H1 (cell line): Measurements from ENCODE around the gene SPHK1. TPM values are rescaled to one million over a fixed set of nuclear protein-coding genes. Genes with fewer than 3 reads are reported as not detected.
A peak's percentile ranks its signal among the peaks of the same experiment; 100 is the strongest.

Experiments used
- ATF2 ChIP-seq: IDR thresholded peaks from 2 replicates; pipeline ENCODE4 v1.6.1; 2012; ENCODE audit warnings: low read length, inconsistent platforms
- BCL11A ChIP-seq, 2 experiments: IDR thresholded peaks; one replicate each; pipeline ENCODE4 v1.6.1; 2011; ENCODE audit warnings: low read depth in 2 of 2, low read length in 2 of 2, mild to moderate bottlenecking in 2 of 2
- CEBPB ChIP-seq: IDR thresholded peaks from 2 replicates; pipeline ENCODE4 v1.6.1; 2012; ENCODE audit warnings: low read depth, low read length
- GABPA ChIP-seq: IDR thresholded peaks from 2 replicates; pipeline ENCODE4 v1.6.1; 2011; ENCODE audit warnings: mild to moderate bottlenecking, low read length, moderate library complexity, borderline replicate concordance; ENCODE audit not compliant: insufficient read depth
- POLR2AphosphoS5 ChIP-seq: IDR thresholded peaks from 2 replicates; pipeline ENCODE4 v1.6.1; 2011; ENCODE audit warnings: low read depth, low read length
- RAD21 ChIP-seq, 2 experiments: IDR thresholded peaks in 1 of 2; conservative IDR thresholded peaks in 1 of 2; 2 replicates each; pipeline ENCODE4 v1.6.1; 2011; ENCODE audit warnings: low read depth in 2 of 2, low read length in 2 of 2, improper control_type of control experiment in 1 of 2, inconsistent platforms in 1 of 2, mild to moderate bottlenecking in 1 of 2, moderate library complexity in 1 of 2
- RXRA ChIP-seq: IDR thresholded peaks from 2 replicates; pipeline ENCODE4 v1.6.1; 2011; ENCODE audit warnings: low read depth, mild to moderate bottlenecking, low read length, moderate library complexity; ENCODE audit not compliant: insufficient read depth
- SIN3A ChIP-seq, 2 experiments: IDR thresholded peaks in 1 of 2; conservative IDR thresholded peaks in 1 of 2; 2 replicates each; pipeline ENCODE4 v1.6.1; 2011 to 2012; ENCODE audit warnings: low read length in 2 of 2, improper control_type of control experiment in 1 of 2, low read depth in 1 of 2, mild to moderate bottlenecking in 1 of 2
- SP1 ChIP-seq: IDR thresholded peaks from 2 replicates; pipeline ENCODE4 v1.6.1; 2011; ENCODE audit warnings: low read depth, low read length
- SP2 ChIP-seq: IDR thresholded peaks from 2 replicates; pipeline ENCODE4 v1.6.1; 2012; ENCODE audit warnings: mild to moderate bottlenecking, low read length, inconsistent platforms
- YY1 ChIP-seq: IDR thresholded peaks from 2 replicates; pipeline ENCODE4 v1.6.1; 2011; ENCODE audit warnings: low read depth, mild to moderate bottlenecking, low read length
- polyA plus RNA-seq, 7 experiments: library from polyadenylated mRNA; depleted of rRNA in 3 of 7; stranded (reverse) in 5 of 7; unstranded in 2 of 7; fragments of >200 nt in 5 of 7; fragments of 200-250 nt in 2 of 7; gene quantifications; 1 replicate in 5 of 7; 2 replicates in 1 of 7; 4 replicates in 1 of 7; pipeline versions ENCODE4 v1.2.1 to v1.2.3, GENCODE V29; 2011 to 2013; ENCODE audit warnings: missing spikeins in 2 of 7, mixed read lengths in 2 of 7
- total RNA-seq: library from RNA; stranded (reverse); fragmentation: NEBNext Ultra II Directional; extraction: Animal tissue kit (Norgen Biotek cat#: 25700); gene quantifications from 2 replicates; pipeline ENCODE4 v1.2.1, GENCODE V29; 2021

Gene SPHK1
- total and polyA plus RNA-seq, 2 of the 8 experiments (the other 6 are each of a cell fraction or from before 2014, with no cell fraction given) = 2.4 TPM

- TF ChIP-seq POLR2AphosphoS5 (no peak), SP1 (no peak), GABPA (0 out of 2 replicates have a peak, but pooled peaks have one; percentile 26), ATF2 (no peak), CEBPB (no peak), RAD21 (IDR thresholded peaks at IDR 0.05 in 1 of 2, conservative IDR thresholded peaks at IDR 0.05 in 1 of 2; ENCODE audit: low read depth in 2 of 2, low read length in 2 of 2) (no peak), YY1 (no peak), SIN3A (conservative IDR thresholded peaks at IDR 0.05 in 1 of 2, IDR thresholded peaks at IDR 0.05 in 1 of 2; ENCODE audit: low read depth in 1 of 2, low read length in 2 of 2) (peak in 1 of 2 experiments; percentile 32; a peak in 1 of 4 replicates), BCL11A (IDR thresholded peaks at IDR 0.05; ENCODE audit: low read depth in 2 of 2, low read length in 2 of 2) (no peak), SP2 (no peak), RXRA (no peak)
- TF ChIP-seq, all 59 proteins: peak for 6
Measured at GRCh38 chr17:76383546-76384221, 725 bp upstream of the SPHK1 start (continued).
